Activated T-cell treated with anti-CD3 and anti-CD28 coated beads for 48 hours (primary cell): ENCODE data around the gene DCUN1D4.

Source experiments
- DNase-seq: peaks from one replicate; pipeline ENCODE4 v3.0.0-alpha.2; 2020; ENCODE audit warnings: low read depth

Gene DCUN1D4

DNA sequence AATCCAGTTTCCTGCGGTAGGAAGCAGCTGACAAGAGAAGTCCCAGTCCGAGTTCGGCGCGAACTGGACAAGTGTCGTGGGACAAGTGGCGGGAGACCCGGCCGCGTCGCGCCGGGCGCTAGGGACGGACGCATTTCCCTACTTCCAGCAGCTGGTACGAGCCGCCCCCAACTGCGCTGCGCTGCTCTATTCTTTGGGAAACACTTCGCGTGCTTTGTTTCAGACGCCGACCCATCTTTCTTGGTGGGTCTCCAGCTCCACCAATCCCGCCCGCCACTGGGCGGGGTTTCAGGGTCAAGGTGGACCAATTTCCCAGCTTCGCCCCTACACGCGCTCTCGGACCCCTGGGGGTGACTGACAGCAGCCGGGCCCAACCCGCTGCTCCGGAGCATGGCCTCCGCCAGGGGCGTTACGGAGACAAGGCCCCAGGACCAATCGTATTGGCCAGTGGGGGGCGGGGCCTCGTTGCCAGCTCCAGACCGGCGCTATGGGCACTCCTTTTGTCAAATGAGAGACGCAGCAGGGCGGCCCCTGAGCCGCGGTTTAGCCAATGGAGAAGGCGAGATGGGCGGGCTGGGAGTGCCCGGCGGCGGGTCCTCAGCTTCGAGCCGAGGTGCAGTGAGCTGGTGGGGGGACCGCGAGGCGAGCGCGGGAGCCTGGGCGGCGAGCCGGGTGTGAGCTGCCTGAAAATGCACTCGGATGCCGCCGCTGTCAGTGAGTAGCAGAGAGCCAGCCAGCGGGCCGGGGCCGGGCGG is at the start of gene DCUN1D4:
TSS of gene DCUN1D4 (plus strand) at position 600 of the 755 bp plus-strand sequence. CDS start at position 690, 90 bp downstream.
- DNase-seq: peak; percentile 99

DNA sequence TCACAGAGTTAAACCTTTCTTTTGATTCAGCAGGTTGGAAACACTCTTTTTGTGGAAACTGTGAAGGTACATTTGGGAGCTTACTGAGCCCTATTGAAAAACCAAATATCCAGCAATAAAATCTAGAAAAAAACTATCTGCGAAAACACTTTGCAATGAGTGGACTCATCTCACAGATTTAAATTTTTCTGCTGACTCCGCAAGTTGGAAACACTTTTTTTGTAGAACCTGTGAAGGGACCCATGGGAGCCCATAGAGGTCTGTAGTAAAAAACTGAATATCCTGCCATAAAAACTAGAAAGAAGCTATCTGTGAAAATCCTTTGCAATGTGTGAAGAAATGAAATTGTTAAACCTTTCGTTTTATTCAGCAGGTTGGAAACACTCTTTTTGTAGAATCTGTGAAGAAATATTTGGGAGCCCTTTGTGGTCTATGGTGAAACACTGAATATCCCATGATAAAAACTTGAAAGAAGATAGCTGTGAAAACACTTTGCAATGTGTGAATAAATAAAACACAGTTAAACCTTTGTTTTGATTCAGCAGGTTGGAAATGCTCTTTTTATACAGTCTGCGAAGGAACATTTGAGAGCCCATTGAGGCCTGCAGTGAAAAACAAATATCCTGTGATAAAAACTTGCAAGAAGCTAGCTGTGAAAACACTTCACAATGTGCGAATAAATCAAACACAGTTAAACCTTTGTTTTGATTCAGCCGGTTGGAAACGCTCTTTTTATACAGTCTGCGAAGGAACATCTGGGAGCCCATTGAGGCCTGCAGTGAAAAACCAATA is 22.3 kb upstream of the DCUN1D4 start:
- no peak for DNase-seq

DNA sequence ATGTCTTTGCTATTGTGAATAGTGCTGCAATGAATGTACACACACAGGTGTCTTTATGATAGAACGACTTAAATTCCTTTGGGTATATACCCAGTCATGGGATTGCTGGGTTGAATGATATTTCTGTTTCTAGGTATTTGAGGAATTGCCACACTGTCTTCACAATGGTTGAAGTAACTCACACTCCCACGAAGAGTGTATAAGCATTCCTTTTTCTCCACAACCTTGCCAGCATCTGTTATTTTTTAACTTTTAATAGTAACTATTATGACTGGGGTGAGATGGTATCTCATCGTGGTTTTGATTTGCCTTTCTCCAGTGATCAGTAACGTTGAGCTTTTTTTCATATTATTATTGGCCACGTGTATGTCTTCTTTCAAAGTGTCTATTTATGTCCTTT is 17.6 kb upstream of the DCUN1D4 start:
- DNase-seq: no peak

DNA sequence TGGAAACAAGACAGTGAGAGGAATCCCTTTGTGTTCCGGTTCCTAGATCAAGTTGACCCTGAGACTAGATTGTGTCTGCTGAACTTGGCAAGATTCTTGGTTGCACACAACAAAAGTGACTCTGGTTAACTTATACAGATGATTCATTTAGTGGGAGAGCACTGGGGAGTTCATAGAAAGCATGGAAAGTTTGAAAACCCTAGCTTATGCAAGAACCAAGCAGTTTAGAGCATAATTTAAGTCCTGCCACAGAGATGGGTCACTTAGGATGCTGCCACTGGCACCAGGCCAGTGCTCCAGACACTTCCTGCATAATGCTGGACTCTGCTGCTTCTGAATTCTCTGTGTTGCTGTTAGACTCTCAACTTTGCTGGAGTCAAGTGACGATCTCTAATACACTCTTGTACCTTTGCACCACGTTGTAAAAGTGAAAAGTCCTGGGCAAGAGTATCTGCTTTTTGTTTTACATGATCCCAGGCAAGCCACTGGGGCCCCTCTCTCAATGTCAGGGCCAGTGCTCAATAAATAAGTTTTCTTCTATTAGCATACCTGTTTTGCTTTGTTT is 12.7 kb upstream of the DCUN1D4 start:
- DNase-seq: no peak

DNA sequence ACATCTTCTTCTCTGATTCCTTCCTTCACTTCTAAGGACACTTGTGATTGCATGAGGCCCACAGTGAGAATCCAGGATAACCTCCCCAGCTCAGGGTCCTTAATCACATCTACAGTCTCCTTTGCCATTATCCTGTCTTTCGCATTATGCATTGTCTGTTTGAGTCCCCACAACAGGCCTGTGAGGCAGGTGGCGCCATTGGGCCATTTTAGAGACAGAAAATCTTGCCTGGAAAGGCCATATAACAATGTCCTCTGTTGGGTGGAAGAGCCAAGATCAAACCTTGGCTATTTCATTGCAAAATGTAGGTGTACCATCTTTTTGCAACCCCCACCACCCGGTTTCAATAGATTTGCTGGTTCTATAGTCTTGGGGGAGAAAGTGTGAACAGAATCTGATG is 11.8 kb upstream of the DCUN1D4 start:
- peak; percentile 31 for DNase-seq

DNA sequence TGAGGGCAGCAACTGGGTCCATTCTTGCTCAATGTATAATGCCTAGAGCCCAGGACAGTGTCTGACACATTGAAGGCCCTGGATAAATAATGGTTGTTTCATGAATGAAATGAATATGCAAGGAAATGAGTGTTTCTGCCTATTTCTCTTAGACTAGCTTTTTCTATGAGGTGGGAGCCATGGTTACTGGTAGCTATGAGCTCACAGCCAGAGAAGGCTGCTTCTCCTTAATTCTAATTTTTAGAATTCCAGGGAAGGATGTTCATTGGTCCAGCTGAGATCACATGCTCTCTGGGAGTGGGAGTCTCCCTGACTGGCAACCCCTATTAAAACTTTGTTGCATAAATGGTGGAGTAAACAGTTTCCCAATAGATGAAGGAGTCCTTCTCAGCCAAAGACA is 9.7 kb upstream of the DCUN1D4 start:
- DNase-seq: no peak

DNA sequence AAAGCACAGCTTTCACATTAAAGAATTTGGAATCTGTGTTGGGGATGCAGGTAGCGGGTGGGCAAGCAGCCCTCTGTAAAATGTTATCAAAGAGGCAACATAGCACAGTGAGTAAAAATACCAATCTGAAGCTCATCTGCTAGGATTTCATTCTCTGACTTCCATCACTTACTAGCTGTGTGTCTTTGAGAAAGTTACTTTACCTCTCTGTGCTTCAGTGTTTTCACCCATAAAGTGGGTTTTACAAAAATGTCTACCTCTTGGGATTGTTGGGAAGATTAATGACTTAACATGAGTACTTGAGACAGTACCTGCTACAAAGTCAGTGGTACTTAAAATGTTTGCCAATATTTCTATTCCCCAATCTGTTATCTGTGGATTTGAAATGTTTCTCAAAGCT is 7.9 kb upstream of the DCUN1D4 start:
- no peak for DNase-seq

DNA sequence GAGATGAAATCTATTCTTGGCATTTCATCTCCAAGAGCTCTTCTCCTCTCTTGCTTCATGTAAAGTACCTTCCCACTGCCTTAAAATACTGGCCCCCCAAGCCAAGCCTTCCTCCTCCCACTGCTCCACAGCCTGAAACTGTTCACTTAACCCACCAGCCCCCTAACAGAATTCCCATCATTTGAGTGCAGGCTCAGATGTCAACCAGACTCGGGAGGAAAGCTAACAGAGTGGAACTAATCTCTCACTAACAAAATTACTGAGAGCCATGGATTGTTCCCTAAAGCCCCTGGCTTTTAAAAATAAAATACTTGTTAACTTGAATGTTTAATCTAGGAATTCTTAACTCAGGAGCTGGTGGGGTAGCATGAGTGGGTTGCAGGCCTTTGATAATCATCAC is 7.1 kb upstream of the DCUN1D4 start:
- no peak for DNase-seq

DNA sequence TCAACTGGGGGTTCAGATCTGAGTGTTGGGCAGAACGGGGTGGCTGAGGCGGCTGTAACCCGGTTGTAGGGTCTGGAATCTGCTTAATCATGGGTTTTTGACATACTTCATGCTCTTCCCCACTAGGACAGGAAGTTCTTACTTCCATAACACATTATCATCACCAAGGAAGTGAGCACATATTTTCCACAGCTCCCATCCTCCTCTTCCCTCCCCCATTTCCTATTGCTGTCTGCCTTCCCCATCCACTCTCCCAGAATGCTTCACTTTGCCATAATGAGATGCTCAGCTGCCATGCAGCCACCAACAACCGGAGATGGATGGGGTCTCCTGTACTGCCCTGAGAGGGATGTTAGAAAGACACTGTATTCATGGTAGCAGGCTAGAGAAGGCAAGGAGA is 6.4 kb upstream of the DCUN1D4 start:
- DNase-seq: no peak

DNA sequence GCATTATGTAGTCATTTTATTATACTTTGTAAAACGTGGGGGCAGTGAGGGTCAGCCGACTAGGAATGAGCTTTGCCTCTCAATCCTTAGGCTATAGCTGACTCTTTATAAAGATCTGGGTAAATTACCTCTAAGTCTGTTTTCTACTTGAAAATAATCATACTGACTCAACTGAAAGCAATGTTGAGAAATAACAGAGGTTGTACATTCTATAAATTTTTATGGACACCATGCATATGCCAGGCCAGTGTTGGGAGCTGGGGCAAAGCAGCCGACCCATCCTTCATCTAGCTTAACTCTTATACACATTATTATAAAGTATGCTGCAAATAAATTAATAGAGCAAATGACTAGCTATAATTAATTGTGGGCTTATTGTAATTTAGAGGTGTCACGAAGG is 2.2 kb upstream of the DCUN1D4 start:
- no peak for DNase-seq

DNA sequence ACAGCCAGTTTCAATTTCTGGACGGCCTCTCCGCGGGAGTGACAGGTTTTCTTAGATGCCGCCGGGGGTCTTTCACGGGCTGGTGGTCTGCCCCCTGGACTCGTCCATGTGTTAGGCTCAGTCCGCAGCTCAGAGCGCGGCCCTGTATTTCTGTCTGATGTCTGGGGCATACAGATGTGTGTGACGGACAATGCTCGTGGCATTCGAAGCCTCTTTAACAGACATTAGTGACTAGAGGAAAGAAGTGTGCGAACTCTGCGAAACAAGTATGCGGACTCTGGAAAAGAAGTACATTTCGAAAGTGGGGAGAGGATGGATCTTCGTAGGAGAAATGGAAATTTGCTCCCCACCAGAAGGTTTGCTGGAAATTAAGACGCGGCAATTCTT is 793 bp upstream of the DCUN1D4 start:
- no peak for DNase-seq

DNA sequence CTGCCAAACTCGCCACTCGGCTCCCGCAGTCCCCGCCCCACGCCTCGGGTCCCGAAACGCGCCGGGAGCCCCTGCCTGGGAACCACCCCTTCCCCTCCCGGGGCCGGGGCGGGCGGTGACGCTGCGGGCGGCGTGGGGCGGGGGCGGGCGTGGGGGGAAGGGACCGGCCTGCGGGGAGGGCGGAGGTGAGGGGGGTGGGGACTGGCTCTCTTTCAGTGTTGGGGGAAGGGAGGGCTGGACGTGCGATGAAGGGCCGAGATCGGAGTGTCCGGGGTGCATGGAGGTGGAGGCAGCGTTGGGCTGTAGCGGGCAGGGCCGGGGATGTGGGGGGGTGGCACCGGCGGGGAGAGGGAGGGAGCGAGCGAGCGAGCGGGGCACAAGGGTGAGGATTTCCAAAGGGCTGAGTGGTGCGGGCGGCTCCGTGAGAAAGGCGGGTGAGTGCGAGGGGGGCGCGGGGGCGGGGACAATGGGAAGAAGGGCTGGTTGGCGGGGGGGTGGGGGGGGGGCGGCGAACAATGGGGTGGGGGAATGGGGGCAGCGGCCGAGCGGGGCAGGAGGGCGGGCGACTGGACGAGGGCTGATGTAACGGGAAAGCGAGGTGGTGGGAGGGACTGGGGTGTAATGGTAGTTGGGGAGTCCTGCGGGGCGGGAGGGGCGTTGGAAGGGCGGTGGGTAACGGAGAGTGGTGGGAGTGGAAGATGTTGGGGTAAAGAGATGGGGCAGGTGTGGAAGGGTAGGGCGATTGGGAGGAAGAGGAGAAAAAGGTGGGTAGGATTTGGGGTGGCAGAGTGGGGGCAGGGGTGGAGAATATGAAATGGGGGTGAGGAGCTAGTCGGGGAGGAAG is 578 bp downstream of the DCUN1D4 start:
- no peak for DNase-seq

DNA sequence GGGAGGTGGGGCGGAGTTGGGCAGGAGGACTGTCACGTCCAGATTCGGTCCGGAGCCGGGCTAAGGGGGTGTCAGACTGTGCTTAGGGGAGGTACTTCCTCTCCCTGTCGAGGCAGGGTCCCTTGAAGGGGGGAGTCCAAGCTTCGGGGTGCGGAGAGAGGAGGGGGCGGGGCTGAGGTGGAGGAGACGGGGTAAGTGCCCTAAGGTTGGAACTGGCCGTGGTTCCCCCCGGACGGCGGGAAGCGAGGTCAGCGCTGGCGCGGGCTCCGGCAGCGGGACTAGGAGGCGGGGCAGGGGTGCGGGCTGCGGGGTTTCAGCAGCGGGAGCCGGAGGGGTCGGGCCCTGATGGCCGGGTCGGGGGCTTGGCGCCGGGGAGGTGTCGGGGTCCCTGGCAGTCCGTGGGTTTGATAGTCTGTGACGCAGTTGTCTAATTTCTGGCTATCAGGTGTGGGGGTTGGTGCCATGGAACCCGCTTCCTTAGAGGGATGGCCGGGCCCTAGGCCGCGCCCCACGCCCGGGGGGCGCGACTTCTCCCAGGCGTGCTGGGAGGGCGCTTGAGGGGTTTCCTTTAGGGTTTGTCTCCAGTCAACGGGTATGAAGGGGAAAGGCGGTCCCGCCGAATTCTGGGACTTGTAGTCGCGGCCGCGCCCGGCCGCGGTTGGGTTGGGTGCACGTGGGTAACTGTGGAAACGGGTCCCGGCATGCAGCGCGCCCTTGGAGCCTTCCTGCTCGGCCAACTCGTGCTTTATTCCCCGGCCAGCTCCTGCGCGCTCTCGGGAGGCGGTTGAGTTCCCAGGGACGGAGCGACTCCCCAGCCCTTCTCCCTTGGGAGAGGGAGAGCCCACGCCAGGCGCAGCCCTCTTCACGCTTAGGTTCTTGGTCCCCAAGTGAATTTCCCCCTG is 1.5 kb downstream of the DCUN1D4 start:
- DNase-seq: peak; percentile 83

DNA sequence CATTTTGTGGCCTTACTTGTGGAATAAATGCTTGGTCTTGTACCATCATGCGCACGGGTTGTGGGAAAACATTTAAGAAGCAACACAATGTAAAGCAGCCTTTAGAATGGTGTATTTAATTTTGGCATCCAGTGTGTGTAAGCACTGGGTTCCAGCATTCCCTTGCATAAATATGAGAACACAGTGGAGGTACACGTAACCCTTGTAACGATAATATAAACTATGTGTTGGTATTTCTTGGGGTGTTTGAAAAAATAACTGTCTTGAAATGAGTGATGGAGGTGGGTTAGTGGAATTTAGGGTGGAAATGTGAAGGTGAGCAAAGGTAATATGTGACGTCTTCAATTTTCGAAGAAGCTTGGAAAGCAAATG is 2.1 kb downstream of the DCUN1D4 start:
- no peak for DNase-seq

DNA sequence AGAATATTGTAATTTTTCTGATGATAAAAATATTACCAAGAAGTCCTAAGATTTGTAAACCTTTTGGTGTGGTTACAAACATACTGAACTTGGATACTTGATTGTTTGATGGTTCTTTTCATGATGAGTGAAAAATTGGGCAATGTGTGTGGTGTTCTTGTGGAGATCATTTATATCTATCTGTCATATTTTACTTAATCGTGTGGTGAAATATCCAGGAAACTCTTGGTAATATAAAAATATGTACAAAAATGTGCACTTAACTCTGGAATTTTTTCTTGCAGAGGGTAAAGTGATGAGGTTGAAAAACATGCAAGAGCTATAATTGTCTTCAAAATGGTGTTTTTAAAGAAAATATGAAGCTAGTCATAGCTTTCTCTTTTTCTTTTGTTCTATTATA is 2.8 kb downstream of the DCUN1D4 start:
- no peak for DNase-seq

DNA sequence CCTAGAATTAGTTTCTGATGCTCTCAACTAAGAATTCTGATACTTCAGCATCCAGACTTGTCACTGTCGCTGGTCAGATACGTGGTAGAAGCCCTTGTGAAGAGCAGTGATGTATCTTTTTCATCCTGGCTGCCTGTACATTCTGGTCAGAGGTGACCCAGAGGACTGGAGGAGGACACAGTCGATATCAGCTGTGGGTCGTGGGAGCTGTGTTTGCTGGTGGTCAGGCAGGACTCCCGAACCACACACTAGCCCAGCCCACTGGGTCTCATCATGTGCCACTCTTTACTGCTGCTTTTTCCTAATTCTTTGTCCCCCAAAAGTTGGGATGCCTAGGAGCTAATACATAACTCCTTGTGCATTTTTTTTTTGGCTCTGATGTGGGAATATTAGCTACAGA is 6.5 kb downstream of the DCUN1D4 start:
- no peak for DNase-seq

DNA sequence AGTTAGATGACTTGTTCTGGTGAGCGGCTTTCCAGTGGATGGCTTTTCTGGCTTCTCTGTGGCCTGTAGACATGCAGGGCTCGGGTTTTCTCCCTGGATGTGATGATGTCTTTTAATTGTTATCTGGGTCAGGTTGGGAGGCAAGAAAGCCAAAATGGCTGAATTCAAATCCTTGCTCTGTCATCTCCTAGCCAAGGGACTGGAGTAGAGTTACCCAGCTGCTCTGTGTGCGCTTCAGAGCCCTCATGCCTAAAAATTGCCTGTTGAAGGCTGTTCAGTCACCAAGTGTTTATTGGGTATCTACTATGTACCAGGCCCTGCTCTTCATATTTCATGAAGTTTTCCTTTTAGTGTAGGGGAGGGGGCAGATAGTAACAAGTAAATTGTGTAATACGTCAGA is 7.3 kb downstream of the DCUN1D4 start:
- no peak for DNase-seq

DNA sequence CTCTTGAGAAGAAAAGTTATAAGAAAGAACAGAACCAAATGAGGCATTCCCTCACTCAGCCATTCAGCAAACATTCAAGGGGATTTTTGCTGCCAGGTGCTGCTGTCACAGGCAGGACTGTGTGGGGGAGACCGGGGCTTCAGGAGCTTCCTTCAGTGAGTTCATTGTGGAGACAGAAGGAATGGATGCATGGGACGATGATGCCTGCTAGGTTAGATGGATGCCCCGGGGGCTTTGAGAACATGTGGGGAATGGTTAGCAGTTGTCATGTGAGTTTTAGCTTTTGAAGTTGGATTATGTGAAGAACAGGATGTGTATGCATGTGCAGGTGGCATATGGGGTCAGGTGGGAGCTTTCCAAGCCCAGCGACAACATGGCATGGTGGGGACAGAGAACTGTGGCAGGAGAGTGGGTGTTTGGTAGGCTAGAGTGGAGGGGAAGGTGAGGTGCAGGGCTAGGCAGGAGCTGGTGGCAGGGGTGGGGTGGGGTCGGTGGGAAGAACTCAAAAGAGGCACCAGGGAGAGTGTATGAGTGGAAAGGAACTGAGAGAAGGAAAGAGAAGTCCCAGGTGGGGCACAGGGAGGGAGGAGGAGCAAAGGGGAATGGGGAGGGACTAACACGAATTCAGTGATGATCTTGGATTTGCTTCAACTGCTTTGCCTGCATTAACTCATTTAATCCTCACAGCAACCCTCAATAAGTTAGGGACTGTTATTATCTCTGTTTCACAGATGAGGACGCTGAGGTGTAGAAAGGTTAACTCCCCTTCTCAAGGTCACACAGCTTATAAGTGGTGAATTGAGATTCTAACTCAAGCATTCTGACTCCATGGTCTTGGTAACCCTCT is 8.4 kb downstream of the DCUN1D4 start:
- no peak for DNase-seq

DNA sequence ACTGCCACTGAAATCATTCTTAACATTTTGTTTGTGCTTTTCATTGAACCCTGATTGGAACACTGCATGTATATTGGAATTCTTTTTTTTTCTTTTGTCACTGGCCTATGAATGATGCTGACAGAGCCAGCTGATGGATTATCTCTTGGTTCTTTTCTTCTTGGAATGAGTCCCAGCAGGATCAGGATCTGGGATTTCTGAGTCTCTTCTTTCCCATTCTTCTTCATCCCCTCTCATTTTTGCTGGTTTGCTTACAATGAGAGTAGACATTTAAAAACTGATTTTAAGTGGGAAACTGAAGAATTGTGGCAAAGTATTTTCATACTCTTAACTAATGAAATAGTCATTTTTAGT is 9.0 kb downstream of the DCUN1D4 start:
- no peak for DNase-seq

DNA sequence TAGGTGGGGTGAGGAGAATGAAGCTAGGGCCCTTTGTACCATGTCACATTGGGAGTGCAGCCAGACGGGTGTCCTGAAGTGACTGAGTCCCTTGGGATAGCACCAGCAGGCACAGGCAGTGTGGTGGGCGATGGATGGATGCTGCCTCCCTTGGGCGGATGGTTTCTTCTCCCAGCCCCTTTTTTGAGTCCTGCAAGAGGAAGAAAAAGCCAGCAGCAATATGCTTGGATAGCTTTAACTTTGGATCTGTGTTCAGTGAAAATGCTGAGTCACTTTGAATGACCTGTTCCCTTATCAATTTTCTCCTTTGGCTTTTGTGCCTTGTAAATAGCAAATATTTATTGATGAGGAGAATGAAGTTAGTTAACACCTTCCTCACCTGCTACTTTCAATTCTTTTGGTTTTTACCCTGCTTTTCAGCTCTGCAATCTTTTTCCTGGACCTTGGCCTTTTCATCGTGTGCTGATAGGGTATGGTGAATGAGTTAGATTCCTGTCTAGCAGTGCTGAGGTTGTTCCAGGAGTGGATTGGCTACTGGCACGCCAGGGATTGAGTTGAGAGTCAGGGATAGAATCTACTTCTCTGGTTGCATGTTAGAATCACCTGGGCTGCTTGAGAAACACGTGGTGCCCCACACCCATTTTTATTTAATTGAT is 10.2 kb downstream of the DCUN1D4 start:
- no peak for DNase-seq
